ENCODE results near the gene AK3.

DNA sequence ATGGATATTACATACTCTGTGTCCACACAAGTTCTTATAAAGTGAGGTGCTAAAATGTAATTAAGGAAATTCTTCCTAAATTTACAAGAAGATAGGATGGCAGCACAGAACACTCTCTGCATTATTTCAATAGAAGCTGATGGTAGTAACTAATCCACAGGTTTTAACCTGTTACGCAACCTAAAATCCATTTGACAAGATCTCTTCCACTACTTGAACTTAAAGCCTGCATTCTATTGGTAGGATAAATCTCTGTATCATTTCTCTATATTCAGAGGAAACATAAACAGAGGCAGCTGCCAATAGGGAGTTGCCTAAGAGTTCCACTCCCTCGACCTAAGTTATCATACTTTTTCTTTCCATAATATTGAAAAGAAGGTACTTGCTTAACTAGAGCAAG, 40.1 kb downstream of the AK3 start:
- no peak for TF ChIP-seq ZFX (IDR thresholded peaks at IDR 0.05; ENCODE audit: borderline replicate concordance)
- no peak for TF ChIP-seq CTCF (IDR thresholded peaks at IDR 0.05)

All from 22Rv1 (cell line).